D721Med (cell line): ENCODE data around the gene BGN.

ENCODE experiments used
- DNase-seq: peaks from one replicate; pipeline ENCODE4 v3.0.0; 2011; ENCODE audit warnings: low spot score; ENCODE audit not compliant: insufficient read length
- FAIRE-seq: peaks from 2 replicates; lab custom pipeline; 2011; peaks lifted over from hg19 to GRCh38; lab: Jason Lieb, UNC
- TF ChIP-seq, protein P1 (sequence below): IDR thresholded peaks from 2 replicates; pipeline ENCODE4 v1.5.1; 2012; ENCODE audit warnings: mild to moderate bottlenecking, control low read depth; ENCODE audit not compliant: insufficient read depth; ENCODE audit errors: missing control alignments

The BGN gene

GRCh38 chrX:153511784-153512500, 17.2 kb downstream of the BGN start:
- FAIRE-seq (no peak), DNase-seq (no peak)

DNA sequence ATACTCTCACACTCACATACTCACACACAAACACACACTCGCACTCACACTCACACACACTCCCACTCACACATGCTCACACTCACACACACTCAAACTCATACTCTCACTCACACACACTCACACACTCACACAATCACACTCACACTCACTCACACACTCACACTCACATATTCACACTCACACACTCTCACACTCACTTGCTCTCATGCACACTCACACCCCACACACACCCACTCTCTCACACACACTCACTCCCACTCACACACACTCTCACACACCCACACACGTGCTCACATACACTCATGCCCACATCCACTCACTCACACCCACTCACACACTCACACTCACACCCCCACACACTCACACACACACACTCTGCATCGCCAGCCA, 17.7 kb downstream of the BGN start:
- DNase-seq, result no peak
- FAIRE-seq, result no peak
- TF ChIP-seq, protein P1, sequence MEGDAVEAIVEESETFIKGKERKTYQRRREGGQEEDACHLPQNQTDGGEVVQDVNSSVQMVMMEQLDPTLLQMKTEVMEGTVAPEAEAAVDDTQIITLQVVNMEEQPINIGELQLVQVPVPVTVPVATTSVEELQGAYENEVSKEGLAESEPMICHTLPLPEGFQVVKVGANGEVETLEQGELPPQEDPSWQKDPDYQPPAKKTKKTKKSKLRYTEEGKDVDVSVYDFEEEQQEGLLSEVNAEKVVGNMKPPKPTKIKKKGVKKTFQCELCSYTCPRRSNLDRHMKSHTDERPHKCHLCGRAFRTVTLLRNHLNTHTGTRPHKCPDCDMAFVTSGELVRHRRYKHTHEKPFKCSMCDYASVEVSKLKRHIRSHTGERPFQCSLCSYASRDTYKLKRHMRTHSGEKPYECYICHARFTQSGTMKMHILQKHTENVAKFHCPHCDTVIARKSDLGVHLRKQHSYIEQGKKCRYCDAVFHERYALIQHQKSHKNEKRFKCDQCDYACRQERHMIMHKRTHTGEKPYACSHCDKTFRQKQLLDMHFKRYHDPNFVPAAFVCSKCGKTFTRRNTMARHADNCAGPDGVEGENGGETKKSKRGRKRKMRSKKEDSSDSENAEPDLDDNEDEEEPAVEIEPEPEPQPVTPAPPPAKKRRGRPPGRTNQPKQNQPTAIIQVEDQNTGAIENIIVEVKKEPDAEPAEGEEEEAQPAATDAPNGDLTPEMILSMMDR, result no peak

More at GRCh38 chrX:153511784-153512500, 17.2 kb downstream of the BGN start:
- TF ChIP-seq, protein P1, result no peak

- TF ChIP-seq, protein P1, result no peak
- FAIRE-seq, result no peak
- no peak for DNase-seq
Measured at GRCh38 chrX:153513265-153513664, 18.5 kb downstream of the BGN start.

- FAIRE-seq, result no peak
- DNase-seq, result no peak
- TF ChIP-seq, protein P1, result no peak
Measured at GRCh38 chrX:153514259-153514658, 19.5 kb downstream of the BGN start.

DNA sequence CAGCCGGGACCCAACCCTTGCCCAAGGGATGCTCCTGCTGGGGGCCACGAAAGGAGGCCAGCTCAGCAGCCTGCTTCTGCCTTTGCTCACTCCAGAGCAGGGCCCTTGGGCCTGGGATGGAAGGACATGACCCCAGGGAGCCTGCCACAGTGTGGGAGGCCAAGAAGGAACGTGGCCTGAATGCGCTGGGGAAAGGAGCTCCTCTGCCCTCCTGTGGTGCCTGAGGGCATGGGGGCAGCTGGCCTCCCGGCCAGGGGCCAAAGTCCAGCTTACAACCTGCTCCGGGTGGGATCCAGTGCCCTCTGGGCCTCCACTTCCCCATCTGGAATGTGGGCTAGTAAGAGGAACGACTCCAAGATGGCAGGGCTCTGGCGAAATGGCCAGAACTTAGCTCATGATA, 20.7 kb downstream of the BGN start:
- TF ChIP-seq, protein P1, result no peak
- DNase-seq (no peak), FAIRE-seq (no peak)

DNA sequence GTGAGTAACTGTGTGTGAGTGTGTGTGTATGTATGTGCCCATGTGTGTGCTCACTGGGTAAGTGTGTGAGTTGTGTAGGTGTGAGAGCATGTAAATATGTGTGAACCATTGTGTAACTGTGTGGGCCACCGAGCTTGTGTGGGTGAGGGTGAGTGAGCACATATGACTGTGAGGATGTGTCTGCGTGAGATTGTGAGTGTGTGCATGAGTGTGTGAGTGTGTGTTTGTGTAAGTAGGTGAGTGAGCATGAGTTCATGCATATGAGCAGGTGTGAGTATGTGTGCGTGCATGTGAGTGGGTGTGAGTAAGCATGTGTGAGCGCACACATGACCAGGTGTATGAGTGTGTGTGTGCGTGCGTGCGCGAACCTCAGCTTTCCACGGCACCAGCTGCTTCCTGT, 21.3 kb downstream of the BGN start:
- TF ChIP-seq, protein P1, result no peak
- DNase-seq, result no peak
- FAIRE-seq, result no peak

GRCh38 chrX:153517423-153517822, 22.6 kb downstream of the BGN start, which contains the start of gene ATP2B3:
TSS of gene ATP2B3 (plus strand) at chrX:153517642. CDS start at chrX:153536248, 18,606 bp downstream.
- TF ChIP-seq, protein P1, result no peak
- no peak for FAIRE-seq

More at GRCh38 chrX:153517423-153517822, 22.6 kb downstream of the BGN start, which contains the start of gene ATP2B3:
- peak; percentile 60 for DNase-seq
